Neuronal stem cell (in vitro differentiated cells): ENCODE results near the gene BTBD9.

ENCODE experiments used
- DNase-seq: peaks from one replicate; pipeline ENCODE4 v3.0.0-alpha.2; 2013; ENCODE audit warnings: low spot score
- H2AFZ ChIP-seq: one replicate; pipeline ENCODE4 v1.6.1; 2013; ENCODE audit warnings: mild to moderate bottlenecking, low read length, inconsistent platforms
- H2AK5ac ChIP-seq: 2 replicates; pipeline ENCODE4 v1.6.1; 2013; ENCODE audit warnings: low read depth, mild to moderate bottlenecking, inconsistent platforms, low read length, moderate library complexity, mixed read lengths
- H2BK120ac ChIP-seq: 2 replicates; pipeline ENCODE4 v1.6.1; 2013; ENCODE audit warnings: low read depth, mild to moderate bottlenecking, inconsistent platforms, low read length, moderate library complexity, mixed read lengths
- H2BK12ac ChIP-seq: one replicate; pipeline ENCODE4 v1.6.1; 2013; ENCODE audit warnings: low read length, inconsistent platforms
- H2BK15ac ChIP-seq: 2 replicates; pipeline ENCODE4 v1.6.1; 2013; ENCODE audit warnings: mild to moderate bottlenecking, low read length, inconsistent platforms, mixed read lengths
- H2BK5ac ChIP-seq: one replicate; pipeline ENCODE4 v1.6.1; 2013; ENCODE audit warnings: inconsistent platforms, mild to moderate bottlenecking, low read length, moderate library complexity
- H3K14ac ChIP-seq: one replicate; pipeline ENCODE4 v1.6.1; 2013; ENCODE audit warnings: low read length, inconsistent platforms
- H3K18ac ChIP-seq: 2 replicates; pipeline ENCODE4 v1.6.1; 2013; ENCODE audit warnings: low read length, inconsistent platforms
- H3K23ac ChIP-seq: 2 replicates; pipeline ENCODE4 v1.6.1; 2013; ENCODE audit warnings: low read depth, mild to moderate bottlenecking, mixed read lengths, low read length, inconsistent platforms; ENCODE audit not compliant: poor library complexity
- H3K27ac ChIP-seq: replicated peaks from 3 replicates; pipeline ENCODE4 v1.5.1; 2013; ENCODE audit warnings: low read length, inconsistent platforms
- H3K27me3 ChIP-seq, 3 experiments: 2 replicates each; pipeline ENCODE4 v1.6.1; 2013; ENCODE audit warnings: low read length in 3 of 3, mild to moderate bottlenecking in 2 of 3, inconsistent platforms in 1 of 3, low read depth in 1 of 3, mixed read lengths in 1 of 3, moderate library complexity in 1 of 3; ENCODE audit not compliant: control insufficient read depth in 3 of 3, insufficient read depth in 3 of 3
- H3K36me3 ChIP-seq, 2 donors: replicated peaks in 1 of 2; 2 replicates each; pipeline ENCODE4 v1.6.1; 2013; ENCODE audit warnings: low read length in 2 of 2; ENCODE audit not compliant: control insufficient read depth in 2 of 2, insufficient read depth in 2 of 2
- H3K4ac ChIP-seq: 2 replicates; pipeline ENCODE4 v1.6.1; 2013; ENCODE audit warnings: inconsistent platforms, mild to moderate bottlenecking, low read length, moderate library complexity
- H3K4me1 ChIP-seq, 2 donors: 1 replicate in 1 of 2; 2 replicates in 1 of 2; pipeline ENCODE4 v1.6.1; 2013; ENCODE audit warnings: low read length in 2 of 2, low read depth in 1 of 2; ENCODE audit not compliant: control insufficient read depth in 2 of 2, insufficient read depth in 1 of 2
- H3K4me2 ChIP-seq: one replicate; pipeline ENCODE4 v1.6.1; 2013; ENCODE audit warnings: mild to moderate bottlenecking, low read length, inconsistent platforms; ENCODE audit not compliant: insufficient read depth, poor library complexity, severe bottlenecking
- H3K4me3 ChIP-seq, 2 donors: 2 replicates each; pipeline ENCODE4 v1.5.1; 2013; ENCODE audit warnings: low read length in 2 of 2, mild to moderate bottlenecking in 2 of 2, inconsistent platforms in 1 of 2, moderate library complexity in 1 of 2
- H3K79me1 ChIP-seq: one replicate; pipeline ENCODE4 v1.6.1; 2013; ENCODE audit warnings: low read depth, mild to moderate bottlenecking, inconsistent platforms, low read length, moderate library complexity
- H3K9ac ChIP-seq: one replicate; pipeline ENCODE4 v1.6.1; 2013; ENCODE audit warnings: mild to moderate bottlenecking, low read depth, low read length, inconsistent platforms; ENCODE audit not compliant: poor library complexity
- H3K9me3 ChIP-seq, 2 donors: replicated peaks in 1 of 2; 2 replicates each; pipeline versions ENCODE3 to v1.6.1; 2013; ENCODE audit warnings: low read length in 2 of 2, mild to moderate bottlenecking in 2 of 2, inconsistent platforms in 1 of 2, low read depth in 1 of 2, mixed read lengths in 1 of 2, moderate library complexity in 1 of 2; ENCODE audit not compliant: control insufficient read depth in 2 of 2, insufficient read depth in 1 of 2
- H4K8ac ChIP-seq: one replicate; pipeline ENCODE4 v1.6.1; 2013; ENCODE audit warnings: low read depth, mild to moderate bottlenecking, inconsistent platforms, low read length, moderate library complexity
- H4K91ac ChIP-seq: one replicate; pipeline ENCODE4 v1.6.1; 2013; ENCODE audit warnings: low read length, low read depth, mild to moderate bottlenecking, inconsistent platforms; ENCODE audit not compliant: poor library complexity
- WGBS, 2 donors: extraction: QIAGEN DNeasy Blood & Tissue Kit; methylation state at CpG; one replicate each; pipeline ENCODE4 v1.1.7; 2013; ENCODE audit warnings: missing lambda C conversion rate in 2 of 2, mixed read lengths in 1 of 2; ENCODE audit not compliant: insufficient read length in 2 of 2, insufficient replicate concordance in 1 of 2; ENCODE audit errors: extremely low coverage in 2 of 2; 5-methylcytosine and 5-hydroxymethylcytosine counted together

Gene BTBD9

GRCh38 chr6:38638941-38639497, 710 bp downstream of the BTBD9 start:
- Histone ChIP-seq H3K4me1 (peaks cover 2 to 3% of the 10 kb centered on the region in 2 donors), H4K8ac (no peak overlapping the region), H2BK15ac (no peak overlapping the region), H3K36me3 (no peaks in the 10 kb centered on the region), H3K14ac (no peak overlapping the region), H3K23ac (no peak overlapping the region), H3K18ac (peak overlapping the region; percentile 100), H3K4me3 (peak overlapping the region; percentile 61 to 97), H3K9ac (peak overlapping the region; percentile 85), H2BK12ac (no peak overlapping the region), H3K27me3 (no peaks in the 10 kb centered on the region), H4K91ac (no peak overlapping the region), H3K4ac (no peak overlapping the region), H3K4me2 (peak overlapping the region; percentile 89), H2AFZ (peak overlapping the region; percentile 99), H2AK5ac (no peak overlapping the region), H2BK5ac (peak overlapping the region; percentile 91), H3K9me3 (no peaks in the 10 kb centered on the region), H3K79me1 (no peaks in the 10 kb centered on the region), H2BK120ac (no peak overlapping the region), H3K27ac (peak overlapping the region; percentile 95)
- no peak for DNase-seq
- WGBS, 2 donors, result no CpG with 5 or more reads among the region's 15 CpGs

- no peak overlapping the region for H3K9ac ChIP-seq
- H3K27ac ChIP-seq, result no peak overlapping the region
- no peak overlapping the region for H3K4ac ChIP-seq
- H3K14ac ChIP-seq, result no peak overlapping the region
- no peak overlapping the region for H3K23ac ChIP-seq
- no peak overlapping the region for H3K4me3 ChIP-seq
- no peak overlapping the region for H4K91ac ChIP-seq
- no peak overlapping the region for H2BK12ac ChIP-seq
- H2BK5ac ChIP-seq, result no peak overlapping the region
- H2BK120ac ChIP-seq, result no peak overlapping the region
- peaks cover 2 to 3% of the 10 kb centered on the region in 2 donors for H3K4me1 ChIP-seq
- no peak overlapping the region for H3K4me2 ChIP-seq
- no peak overlapping the region for H2AK5ac ChIP-seq
- H2AFZ ChIP-seq, result no peak overlapping the region
- no peaks in the 10 kb centered on the region for H3K79me1 ChIP-seq
- WGBS, 2 donors, result no CpG with 5 or more reads among the region's 5 CpGs
- no peak overlapping the region for H4K8ac ChIP-seq
- H3K36me3 ChIP-seq, result no peaks in the 10 kb centered on the region
- DNase-seq, result no peak
- no peaks in the 10 kb centered on the region for H3K9me3 ChIP-seq
- no peak overlapping the region for H2BK15ac ChIP-seq
- H3K18ac ChIP-seq, result no peak overlapping the region
- H3K27me3 ChIP-seq, result no peaks in the 10 kb centered on the region
Measured at GRCh38 chr6:38637756-38638155, 2.0 kb downstream of the BTBD9 start.

- H3K9ac ChIP-seq, result no peak overlapping the region
- H3K18ac ChIP-seq, result no peak overlapping the region
- H3K14ac ChIP-seq, result no peak overlapping the region
- H2AFZ ChIP-seq, result no peak overlapping the region
- no peaks in the 10 kb centered on the region for H3K9me3 ChIP-seq
- no peak overlapping the region for H4K91ac ChIP-seq
- no CpG with 5 or more reads among the region's 1 CpG for WGBS, 2 donors
- no peaks in the 10 kb centered on the region for H3K79me1 ChIP-seq
- H3K23ac ChIP-seq, result no peak overlapping the region
- H2BK120ac ChIP-seq, result no peak overlapping the region
- DNase-seq, result no peak
- H3K4me2 ChIP-seq, result no peak overlapping the region
- H2BK12ac ChIP-seq, result no peak overlapping the region
- H3K27ac ChIP-seq, result no peak overlapping the region
- peaks cover 2 to 3% of the 10 kb centered on the region in 2 donors for H3K4me1 ChIP-seq
- no peaks in the 10 kb centered on the region for H3K27me3 ChIP-seq
- H3K36me3 ChIP-seq, result no peaks in the 10 kb centered on the region
- no peak overlapping the region for H2AK5ac ChIP-seq
- no peak overlapping the region for H4K8ac ChIP-seq
- H2BK15ac ChIP-seq, result no peak overlapping the region
- H2BK5ac ChIP-seq, result no peak overlapping the region
- H3K4me3 ChIP-seq, result no peak overlapping the region
- H3K4ac ChIP-seq, result no peak overlapping the region
Measured at GRCh38 chr6:38636027-38636426, 3.7 kb downstream of the BTBD9 start.

- Histone ChIP-seq H3K18ac (no peak overlapping the region), H3K9ac (no peak overlapping the region), H3K4me2 (no peak overlapping the region), H3K23ac (no peak overlapping the region), H2AK5ac (no peak overlapping the region), H3K4me1 (peaks cover 2 to 3% of the 10 kb centered on the region in 2 donors), H2BK120ac (no peak overlapping the region), H3K9me3 (no peaks in the 10 kb centered on the region), H4K8ac (no peak overlapping the region), H2BK12ac (no peak overlapping the region), H2BK5ac (no peak overlapping the region), H3K4ac (no peak overlapping the region), H3K36me3 (no peaks in the 10 kb centered on the region), H3K79me1 (no peaks in the 10 kb centered on the region), H3K14ac (no peak overlapping the region), H3K27ac (no peak overlapping the region), H2AFZ (no peak overlapping the region), H3K4me3 (no peak overlapping the region), H2BK15ac (no peak overlapping the region), H3K27me3 (no peaks in the 10 kb centered on the region), H4K91ac (no peak overlapping the region)
- no peak for DNase-seq
- WGBS, 2 donors, result no CpG with 5 or more reads among the region's 1 CpG
Measured at GRCh38 chr6:38634518-38634917, 5.2 kb downstream of the BTBD9 start.
